Tibial artery (tissue), 4 donors: ENCODE results near the gene ACSL6.

Experiments
- DNase-seq, 2 donors: peaks; one replicate each; pipeline ENCODE4 v3.0.0-alpha.2; 2019
- H3K27ac ChIP-seq, 2 donors: fragments of 200-600 bp; sonication (generic) in 1 of 2; 1 replicate in 1 of 2; 2 replicates in 1 of 2; pipeline ENCODE4 v1.5.1; 2018 to 2019; ENCODE audit warnings: mild to moderate bottlenecking in 1 of 2
- H3K27me3 ChIP-seq, 2 donors: fragments of 200-600 bp; sonication (generic) in 1 of 2; one replicate each; pipeline versions ENCODE4 v1.5.1 to v1.6.0; 2016 to 2019
- H3K36me3 ChIP-seq, 3 donors: fragments of 200-600 bp; sonication (generic) in 2 of 3; one replicate each; pipeline ENCODE4 v1.5.1; 2016 to 2019; ENCODE audit warnings: mild to moderate bottlenecking in 2 of 3
- H3K4me1 ChIP-seq, 4 donors: fragments of 200-600 bp; sonication (generic) in 2 of 4; 1 replicate in 3 of 4; 2 replicates in 1 of 4; pipeline ENCODE4 v1.5.1; 2016 to 2019
- H3K4me3 ChIP-seq, 2 donors: fragments of 200-600 bp; sonication (generic) in 1 of 2; 1 replicate in 1 of 2; 2 replicates in 1 of 2; pipeline ENCODE4 v1.5.1; 2018 to 2019; ENCODE audit warnings: mild to moderate bottlenecking in 2 of 2
- H3K9me3 ChIP-seq, 3 donors: fragments of 200-600 bp; sonication (generic) in 1 of 3; one replicate each; pipeline ENCODE4 v1.5.1; 2016 to 2019
- CTCF ChIP-seq, 2 experiments: fragments of 200-600 bp in 1 of 2; fragments of 450-650 bp in 1 of 2; IDR thresholded peaks; one replicate each; pipeline ENCODE4 v1.5.1; 2017 to 2019; ENCODE audit warnings: antibody characterized with exemption in 2 of 2, mild to moderate bottlenecking in 1 of 2, moderate library complexity in 1 of 2
- intact Hi-C: fragments of 100-400 bp; cut with DNase I; formaldehyde crosslinking; loops from one replicate; pipeline ENCODE4 v1.15.0; 2023; ENCODE audit warnings: low total_unique reads

The ACSL6 gene

GRCh38 chr5:132044207-132044606 lies 32.7 kb upstream of the ACSL6 start:
- H3K36me3 ChIP-seq = no peaks in the 10 kb centered on the region
- peaks cover 0 to 13% of the 10 kb centered on the region in 2 donors for H3K27me3 ChIP-seq
- intact Hi-C loops = no loop called here
- no peak overlapping the region for H3K27ac ChIP-seq
- no peak overlapping the region for H3K4me3 ChIP-seq
- H3K9me3 ChIP-seq = peaks cover 0 to 3% (median 0%) of the 10 kb centered on the region in 3 donors
- no peak for TF ChIP-seq CTCF (IDR thresholded peaks at IDR 0.05)
- DNase-seq = peak in 1 of 2 donors; percentile 57
- no peaks in the 10 kb centered on the region for H3K4me1 ChIP-seq

GRCh38 chr5:132037353-132037752 lies 25.9 kb upstream of the ACSL6 start:
- Histone ChIP-seq H3K36me3 (no peaks in the 10 kb centered on the region), H3K4me3 (no peak overlapping the region), H3K4me1 (no peaks in the 10 kb centered on the region), H3K27ac (no peak overlapping the region), H3K27me3 (peaks cover 0 to under 1% of the 10 kb centered on the region in 2 donors), H3K9me3 (no peaks in the 10 kb centered on the region)
- no peak for DNase-seq
- no peak for TF ChIP-seq CTCF (IDR thresholded peaks at IDR 0.05)
- intact Hi-C loops = no loop called here

- intact Hi-C loops = no loop called here
- TF ChIP-seq CTCF (IDR thresholded peaks at IDR 0.05) = no peak
- H3K36me3 ChIP-seq = no peaks in the 10 kb centered on the region
- no peaks in the 10 kb centered on the region for H3K9me3 ChIP-seq
- no peaks in the 10 kb centered on the region for H3K27me3 ChIP-seq
- no peak for DNase-seq
- no peaks in the 10 kb centered on the region for H3K4me1 ChIP-seq
- H3K27ac ChIP-seq = no peak overlapping the region
- H3K4me3 ChIP-seq = no peak overlapping the region
These were observed 21.7 kb upstream of the ACSL6 start for GRCh38 chr5:132033122-132033521.

GRCh38 chr5:132032196-132032595 lies 20.7 kb upstream of the ACSL6 start:
- intact Hi-C loops = no loop called here
- H3K4me3 ChIP-seq = no peak overlapping the region
- H3K9me3 ChIP-seq = no peaks in the 10 kb centered on the region
- no peak for TF ChIP-seq CTCF (IDR thresholded peaks at IDR 0.05)
- no peak overlapping the region for H3K27ac ChIP-seq
- H3K4me1 ChIP-seq = no peaks in the 10 kb centered on the region
- no peaks in the 10 kb centered on the region for H3K27me3 ChIP-seq
- H3K36me3 ChIP-seq = no peaks in the 10 kb centered on the region
- DNase-seq = no peak

GRCh38 chr5:132030610-132031009 lies 19.2 kb upstream of the ACSL6 start:
- Histone ChIP-seq H3K27ac (no peak overlapping the region), H3K27me3 (peaks cover 0 to 5% of the 10 kb centered on the region in 2 donors), H3K4me1 (no peaks in the 10 kb centered on the region), H3K9me3 (no peaks in the 10 kb centered on the region), H3K4me3 (no peak overlapping the region), H3K36me3 (no peaks in the 10 kb centered on the region)
- no peak for TF ChIP-seq CTCF (IDR thresholded peaks at IDR 0.05)
- DNase-seq = no peak
- intact Hi-C loops = no loop called here
